ENCODE results near the gene INTS3. TPM values are rescaled to one million over a fixed set of nuclear protein-coding genes. Genes with fewer than 3 reads are reported as not detected.
A peak's percentile ranks its signal among the peaks of the same experiment; 100 is the strongest.
"Not testable (repeated sequence)": the region's sequence is repeated elsewhere in the genome, so short reads cannot be mapped to it uniquely, and the experiment has no call there.

INTS3 gene
- total RNA-seq, 4 donors from 2014 or later: 24.6 to 27.9 (median 26.2) TPM

- H3K9me3 ChIP-seq: no peaks in the 10 kb centered on the region
- peaks cover 0 to 3% (median 0%) of the 10 kb centered on the region in 3 donors for H3K4me1 ChIP-seq
- 89% methylated on average over 4 of the region's 5 CpGs; no CpG with 5 or more reads in 1 of the 2 donors for WGBS, 2 donors
- no peak overlapping the region for H3K4me3 ChIP-seq
- H3K27me3 ChIP-seq: no peaks in the 10 kb centered on the region
- intact Hi-C loops (cut with DNase I): no loop called here
- peak overlapping the region in 1 of 4 donors; percentile 49 for H3K27ac ChIP-seq
- no peak for DNase-seq
- TF ChIP-seq CTCF (IDR thresholded peaks at IDR 0.05): no peak
- TF ChIP-seq POLR2A (IDR thresholded peaks at IDR 0.05): no peak
- peaks cover 19 to 99% (median 40%) of the 10 kb centered on the region in 3 donors for H3K36me3 ChIP-seq
These were observed 36.5 kb downstream of the INTS3 start for GRCh38 chr1:153764310-153764709.

- intact Hi-C loops (cut with DNase I); H3K4me3 ChIP-seq; H3K9me3 ChIP-seq; DNase-seq; H3K27me3 ChIP-seq; H3K27ac ChIP-seq: not testable (repeated sequence)
- WGBS, 2 donors: 81 to 89% methylated on average over 9 to 10 of the region's 10 CpGs
- Histone ChIP-seq H3K4me1 (peaks cover 0 to 16% (median 10%) of the 10 kb centered on the region in 3 donors), H3K36me3 (peaks cover 35 to 99% (median 42%) of the 10 kb centered on the region in 3 donors)
These were observed 38.8 kb downstream of the INTS3 start for GRCh38 chr1:153766663-153767062.

- 95 to 97% methylated on average over 4 of the region's 11 CpGs for WGBS, 2 donors
- Histone ChIP-seq H3K27ac (no peak overlapping the region), H3K36me3 (peaks cover 38 to 99% (median 41%) of the 10 kb centered on the region in 3 donors), H3K27me3 (no peaks in the 10 kb centered on the region), H3K9me3 (no peaks in the 10 kb centered on the region), H3K4me1 (peaks cover 0 to 23% (median 13%) of the 10 kb centered on the region in 3 donors), H3K4me3 (no peak overlapping the region)
- no peak for DNase-seq
- intact Hi-C loops (cut with DNase I): no loop called here
- no peak for TF ChIP-seq CTCF (IDR thresholded peaks at IDR 0.05)
- TF ChIP-seq POLR2A (IDR thresholded peaks at IDR 0.05): no peak
These were observed 39.7 kb downstream of the INTS3 start for GRCh38 chr1:153767519-153767918.

GRCh38 chr1:153768316-153769181 is 40.7 kb downstream of the INTS3 start:
- WGBS, 2 donors: 90 to 92% methylated on average over 3 to 4 of the region's 4 CpGs
- DNase-seq: no peak
- H3K4me3 ChIP-seq: no peak overlapping the region
- H3K27me3 ChIP-seq: no peaks in the 10 kb centered on the region
- H3K9me3 ChIP-seq: no peaks in the 10 kb centered on the region
- peaks cover 0 to 34% (median 21%) of the 10 kb centered on the region in 3 donors for H3K4me1 ChIP-seq
- intact Hi-C loops (cut with DNase I): no loop called here
- peaks cover 35 to 99% (median 46%) of the 10 kb centered on the region in 3 donors for H3K36me3 ChIP-seq
- H3K27ac ChIP-seq: no peak overlapping the region
- TF ChIP-seq CTCF (IDR thresholded peaks at IDR 0.05): no peak
- no peak for TF ChIP-seq POLR2A (IDR thresholded peaks at IDR 0.05)

DNA sequence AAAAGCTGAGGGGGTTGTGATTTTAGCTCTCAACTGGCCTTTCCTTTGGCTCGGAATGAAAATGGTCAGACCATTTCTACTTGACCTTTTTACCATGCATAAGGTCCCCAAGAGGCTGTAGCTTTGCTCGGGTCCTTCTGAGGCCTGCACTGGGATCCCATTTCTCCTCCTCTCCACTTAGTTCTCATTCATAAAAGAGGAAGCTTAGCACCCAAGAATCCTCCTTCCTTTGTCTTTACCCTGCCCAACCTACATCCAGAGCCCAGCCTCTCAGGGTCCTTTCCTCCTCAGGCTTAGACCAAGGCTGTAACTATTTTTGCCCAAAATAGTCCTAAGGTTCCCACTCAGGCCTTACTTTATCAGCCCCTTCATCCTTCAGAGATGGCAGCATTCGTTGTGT is 41.4 kb downstream of the INTS3 start:
- Histone ChIP-seq H3K4me3 (no peak overlapping the region), H3K9me3 (no peaks in the 10 kb centered on the region), H3K27ac (no peak overlapping the region), H3K4me1 (peaks cover 3 to 40% (median 27%) of the 10 kb centered on the region in 3 donors), H3K27me3 (no peaks in the 10 kb centered on the region), H3K36me3 (peaks cover 29 to 94% (median 46%) of the 10 kb centered on the region in 3 donors)
- 78 to 89% methylated on average over 3 of the region's 3 CpGs for WGBS, 2 donors
- TF ChIP-seq CTCF (IDR thresholded peaks at IDR 0.05): no peak
- no peak for TF ChIP-seq POLR2A (IDR thresholded peaks at IDR 0.05)
- DNase-seq: no peak
- intact Hi-C loops (cut with DNase I): no loop called here
